ENCODE results near the gene VPS50.
"Not testable (repeated sequence)": the region's sequence is repeated elsewhere in the genome, so short reads cannot be mapped to it uniquely, and the experiment has no call there.

Gene VPS50

GRCh38 chr7:93365341-93365740, 133.2 kb downstream of the VPS50 start:
- no peaks in the 10 kb centered on the region for H3K27me3 ChIP-seq (ENCODE audit: insufficient read depth, poor library complexity, severe bottlenecking)
- no peaks in the 10 kb centered on the region for H3K4me1 ChIP-seq (ENCODE audit: insufficient read depth, poor library complexity, severe bottlenecking)
- H3K4me3 ChIP-seq (ENCODE audit: severe bottlenecking), result no peak overlapping the region
- no peaks in the 10 kb centered on the region for H3K9me3 ChIP-seq (ENCODE audit: severe bottlenecking)
- H3K27ac ChIP-seq (ENCODE audit: poor library complexity, severe bottlenecking), result no peak overlapping the region
- no peak for ATAC-seq (ENCODE audit: low read depth)
- no peak for TF ChIP-seq CTCF (IDR thresholded peaks at IDR 0.05; ENCODE audit: poor library complexity, severe bottlenecking)
- no peaks in the 10 kb centered on the region for H3K36me3 ChIP-seq (ENCODE audit: low read depth)
- no peak for DNase-seq (ENCODE audit: low spot score)

GRCh38 chr7:93366816-93367215, 134.7 kb downstream of the VPS50 start:
- no peak for TF ChIP-seq CTCF (IDR thresholded peaks at IDR 0.05; ENCODE audit: poor library complexity, severe bottlenecking)

GRCh38 chr7:93367254-93367653, 135.1 kb downstream of the VPS50 start:
- no peak for ATAC-seq (ENCODE audit: low read depth)
- H3K36me3 ChIP-seq (ENCODE audit: low read depth), result no peaks in the 10 kb centered on the region
- TF ChIP-seq CTCF (IDR thresholded peaks at IDR 0.05; ENCODE audit: poor library complexity, severe bottlenecking), result no peak
- no peak overlapping the region for H3K4me3 ChIP-seq (ENCODE audit: severe bottlenecking)
- H3K9me3 ChIP-seq (ENCODE audit: severe bottlenecking), result no peaks in the 10 kb centered on the region
- no peaks in the 10 kb centered on the region for H3K27me3 ChIP-seq (ENCODE audit: insufficient read depth, poor library complexity, severe bottlenecking)
- no peak for DNase-seq (ENCODE audit: low spot score)
- no peak overlapping the region for H3K27ac ChIP-seq (ENCODE audit: poor library complexity, severe bottlenecking)
- no peaks in the 10 kb centered on the region for H3K4me1 ChIP-seq (ENCODE audit: insufficient read depth, poor library complexity, severe bottlenecking)

More at GRCh38 chr7:93366816-93367215, 134.7 kb downstream of the VPS50 start:
- H3K4me3 ChIP-seq (ENCODE audit: severe bottlenecking), result no peak overlapping the region
- no peaks in the 10 kb centered on the region for H3K36me3 ChIP-seq (ENCODE audit: low read depth)
- no peaks in the 10 kb centered on the region for H3K9me3 ChIP-seq (ENCODE audit: severe bottlenecking)
- DNase-seq (ENCODE audit: low spot score), result no peak
- no peak overlapping the region for H3K27ac ChIP-seq (ENCODE audit: poor library complexity, severe bottlenecking)
- no peaks in the 10 kb centered on the region for H3K27me3 ChIP-seq (ENCODE audit: insufficient read depth, poor library complexity, severe bottlenecking)
- no peaks in the 10 kb centered on the region for H3K4me1 ChIP-seq (ENCODE audit: insufficient read depth, poor library complexity, severe bottlenecking)
- no peak for ATAC-seq (ENCODE audit: low read depth)

GRCh38 chr7:93370937-93371336, 138.8 kb downstream of the VPS50 start:
- not testable (repeated sequence) for H3K4me1 ChIP-seq (ENCODE audit: insufficient read depth, poor library complexity, severe bottlenecking); DNase-seq (ENCODE audit: low spot score); ATAC-seq (ENCODE audit: low read depth); H3K36me3 ChIP-seq (ENCODE audit: low read depth); H3K4me3 ChIP-seq (ENCODE audit: severe bottlenecking); H3K27me3 ChIP-seq (ENCODE audit: insufficient read depth, poor library complexity, severe bottlenecking); H3K9me3 ChIP-seq (ENCODE audit: severe bottlenecking); H3K27ac ChIP-seq (ENCODE audit: poor library complexity, severe bottlenecking)

GRCh38 chr7:93373537-93373936, 141.4 kb downstream of the VPS50 start:
- ATAC-seq (ENCODE audit: low read depth) (no peak), DNase-seq (ENCODE audit: low spot score) (no peak)
- Histone ChIP-seq H3K9me3 (ENCODE audit: severe bottlenecking) (no peaks in the 10 kb centered on the region), H3K27me3 (ENCODE audit: insufficient read depth, poor library complexity, severe bottlenecking) (no peaks in the 10 kb centered on the region), H3K4me1 (ENCODE audit: insufficient read depth, poor library complexity, severe bottlenecking) (no peaks in the 10 kb centered on the region), H3K36me3 (ENCODE audit: low read depth) (no peaks in the 10 kb centered on the region), H3K27ac (ENCODE audit: poor library complexity, severe bottlenecking) (no peak overlapping the region), H3K4me3 (ENCODE audit: severe bottlenecking) (no peak overlapping the region)
- no peak for TF ChIP-seq CTCF (IDR thresholded peaks at IDR 0.05; ENCODE audit: poor library complexity, severe bottlenecking)

Data from RWPE2 (cell line).